ENCODE measurements around the gene GALE.

GRCh38 chr1:23796466-23797271 lies 3.9 kb downstream of the GALE start:
- TF ChIP-seq, protein P1, sequence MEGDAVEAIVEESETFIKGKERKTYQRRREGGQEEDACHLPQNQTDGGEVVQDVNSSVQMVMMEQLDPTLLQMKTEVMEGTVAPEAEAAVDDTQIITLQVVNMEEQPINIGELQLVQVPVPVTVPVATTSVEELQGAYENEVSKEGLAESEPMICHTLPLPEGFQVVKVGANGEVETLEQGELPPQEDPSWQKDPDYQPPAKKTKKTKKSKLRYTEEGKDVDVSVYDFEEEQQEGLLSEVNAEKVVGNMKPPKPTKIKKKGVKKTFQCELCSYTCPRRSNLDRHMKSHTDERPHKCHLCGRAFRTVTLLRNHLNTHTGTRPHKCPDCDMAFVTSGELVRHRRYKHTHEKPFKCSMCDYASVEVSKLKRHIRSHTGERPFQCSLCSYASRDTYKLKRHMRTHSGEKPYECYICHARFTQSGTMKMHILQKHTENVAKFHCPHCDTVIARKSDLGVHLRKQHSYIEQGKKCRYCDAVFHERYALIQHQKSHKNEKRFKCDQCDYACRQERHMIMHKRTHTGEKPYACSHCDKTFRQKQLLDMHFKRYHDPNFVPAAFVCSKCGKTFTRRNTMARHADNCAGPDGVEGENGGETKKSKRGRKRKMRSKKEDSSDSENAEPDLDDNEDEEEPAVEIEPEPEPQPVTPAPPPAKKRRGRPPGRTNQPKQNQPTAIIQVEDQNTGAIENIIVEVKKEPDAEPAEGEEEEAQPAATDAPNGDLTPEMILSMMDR (IDR thresholded peaks at IDR 0.05 in 4 of 5, conservative IDR thresholded peaks at IDR 0.05 in 1 of 5): peak in 1 of 5 experiments; percentile 20
- TF ChIP-seq POLR2A (IDR thresholded peaks at IDR 0.05): no peak
